Measurements from ENCODE around the gene ZNF410. TPM values are rescaled to one million over a fixed set of nuclear protein-coding genes. Genes with fewer than 3 reads are reported as not detected.
"Not testable (repeated sequence)": the region's sequence is repeated elsewhere in the genome, so short reads cannot be mapped to it uniquely, and the experiment has no call there.

The ZNF410 gene, protein sequence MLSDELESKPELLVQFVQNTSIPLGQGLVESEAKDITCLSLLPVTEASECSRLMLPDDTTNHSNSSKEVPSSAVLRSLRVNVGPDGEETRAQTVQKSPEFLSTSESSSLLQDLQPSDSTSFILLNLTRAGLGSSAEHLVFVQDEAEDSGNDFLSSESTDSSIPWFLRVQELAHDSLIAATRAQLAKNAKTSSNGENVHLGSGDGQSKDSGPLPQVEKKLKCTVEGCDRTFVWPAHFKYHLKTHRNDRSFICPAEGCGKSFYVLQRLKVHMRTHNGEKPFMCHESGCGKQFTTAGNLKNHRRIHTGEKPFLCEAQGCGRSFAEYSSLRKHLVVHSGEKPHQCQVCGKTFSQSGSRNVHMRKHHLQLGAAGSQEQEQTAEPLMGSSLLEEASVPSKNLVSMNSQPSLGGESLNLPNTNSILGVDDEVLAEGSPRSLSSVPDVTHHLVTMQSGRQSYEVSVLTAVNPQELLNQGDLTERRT
- total RNA-seq, result 10 to 100 TPM; 47.7 to 56.5 TPM

DNA sequence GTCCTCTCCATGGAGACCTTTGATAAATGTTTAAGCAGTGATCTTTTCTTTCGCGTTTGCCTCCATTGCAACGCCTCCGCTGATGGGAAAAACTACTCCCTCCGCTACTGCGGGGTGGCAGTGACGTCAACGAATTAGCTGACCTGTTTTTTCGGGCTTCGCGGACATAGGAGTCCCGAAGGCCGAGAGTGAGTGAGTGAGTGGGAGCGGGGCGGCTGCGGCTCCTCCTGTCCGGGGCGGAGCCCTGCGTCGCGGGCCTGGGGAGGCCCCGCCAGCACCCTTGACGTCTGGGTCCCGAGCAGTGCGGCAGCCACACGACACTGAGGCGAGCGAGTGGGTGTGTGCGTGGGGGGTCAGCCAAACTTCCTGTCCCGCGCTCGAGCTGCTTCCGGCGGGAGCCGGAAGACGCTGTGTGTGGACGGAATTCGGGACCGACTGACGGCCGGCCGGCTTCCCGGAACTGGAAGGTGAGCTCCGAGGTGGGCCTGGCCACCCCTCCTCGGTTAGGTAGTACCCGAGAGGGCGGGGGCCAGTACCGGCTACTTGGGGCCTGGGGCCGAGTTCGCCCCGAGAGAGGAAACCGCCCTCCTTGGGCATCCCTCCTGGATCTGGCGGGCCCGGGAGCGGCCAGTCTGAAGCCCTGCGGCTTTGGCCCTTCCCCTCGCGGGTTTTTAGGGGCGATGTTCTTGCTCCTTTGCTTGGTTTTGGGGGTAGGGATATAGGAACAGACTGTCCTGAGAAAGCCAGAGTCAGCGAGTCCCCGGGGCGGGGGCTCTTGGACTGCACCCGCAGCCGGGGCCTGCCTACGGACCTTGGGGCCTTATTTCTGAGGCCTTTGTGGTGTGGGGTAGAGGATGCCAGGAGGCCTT lies at the start of gene ZNF410:
Gene ZNF410, plus strand, starts transcription at position 411 of the 869 bp plus-strand sequence. CDS start 5,317 bp downstream, outside the sequence.
- peak within 1 kb of the TSS; percentile 56 to 74 for H3K4me3 ChIP-seq
- no peaks in the 10 kb centered on the region for H3K27me3 ChIP-seq (replicated peaks; ENCODE audit: insufficient read depth)
- peaks cover 3% of the 10 kb centered on the region for H3K4me1 ChIP-seq (replicated peaks)
- intact Hi-C loops (cut with DNase I), result loop anchor here (5.0 kb wide), 2 partner anchors 34 to 159 kb away; partner anchors contain the start of gene PTGR2
- H3K27ac ChIP-seq, result peak within 1 kb of the TSS; percentile 89 to 92
- TF ChIP-seq, protein P1, sequence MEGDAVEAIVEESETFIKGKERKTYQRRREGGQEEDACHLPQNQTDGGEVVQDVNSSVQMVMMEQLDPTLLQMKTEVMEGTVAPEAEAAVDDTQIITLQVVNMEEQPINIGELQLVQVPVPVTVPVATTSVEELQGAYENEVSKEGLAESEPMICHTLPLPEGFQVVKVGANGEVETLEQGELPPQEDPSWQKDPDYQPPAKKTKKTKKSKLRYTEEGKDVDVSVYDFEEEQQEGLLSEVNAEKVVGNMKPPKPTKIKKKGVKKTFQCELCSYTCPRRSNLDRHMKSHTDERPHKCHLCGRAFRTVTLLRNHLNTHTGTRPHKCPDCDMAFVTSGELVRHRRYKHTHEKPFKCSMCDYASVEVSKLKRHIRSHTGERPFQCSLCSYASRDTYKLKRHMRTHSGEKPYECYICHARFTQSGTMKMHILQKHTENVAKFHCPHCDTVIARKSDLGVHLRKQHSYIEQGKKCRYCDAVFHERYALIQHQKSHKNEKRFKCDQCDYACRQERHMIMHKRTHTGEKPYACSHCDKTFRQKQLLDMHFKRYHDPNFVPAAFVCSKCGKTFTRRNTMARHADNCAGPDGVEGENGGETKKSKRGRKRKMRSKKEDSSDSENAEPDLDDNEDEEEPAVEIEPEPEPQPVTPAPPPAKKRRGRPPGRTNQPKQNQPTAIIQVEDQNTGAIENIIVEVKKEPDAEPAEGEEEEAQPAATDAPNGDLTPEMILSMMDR (IDR thresholded peaks at IDR 0.05), result no peak
- TF ChIP-seq POLR2A (IDR thresholded peaks at IDR 0.05) (peak; percentile 77), POLR2AphosphoS5 (IDR thresholded peaks at IDR 0.05) (peak; percentile 91)
- H3K9me3 ChIP-seq, result no peaks in the 10 kb centered on the region
- under 1% methylated on average over 60 of the region's 65 CpGs for WGBS
- peak; percentile 92 for DNase-seq (ENCODE audit: low spot score)
- H3K36me3 ChIP-seq, result no peaks in the 10 kb centered on the region

DNA sequence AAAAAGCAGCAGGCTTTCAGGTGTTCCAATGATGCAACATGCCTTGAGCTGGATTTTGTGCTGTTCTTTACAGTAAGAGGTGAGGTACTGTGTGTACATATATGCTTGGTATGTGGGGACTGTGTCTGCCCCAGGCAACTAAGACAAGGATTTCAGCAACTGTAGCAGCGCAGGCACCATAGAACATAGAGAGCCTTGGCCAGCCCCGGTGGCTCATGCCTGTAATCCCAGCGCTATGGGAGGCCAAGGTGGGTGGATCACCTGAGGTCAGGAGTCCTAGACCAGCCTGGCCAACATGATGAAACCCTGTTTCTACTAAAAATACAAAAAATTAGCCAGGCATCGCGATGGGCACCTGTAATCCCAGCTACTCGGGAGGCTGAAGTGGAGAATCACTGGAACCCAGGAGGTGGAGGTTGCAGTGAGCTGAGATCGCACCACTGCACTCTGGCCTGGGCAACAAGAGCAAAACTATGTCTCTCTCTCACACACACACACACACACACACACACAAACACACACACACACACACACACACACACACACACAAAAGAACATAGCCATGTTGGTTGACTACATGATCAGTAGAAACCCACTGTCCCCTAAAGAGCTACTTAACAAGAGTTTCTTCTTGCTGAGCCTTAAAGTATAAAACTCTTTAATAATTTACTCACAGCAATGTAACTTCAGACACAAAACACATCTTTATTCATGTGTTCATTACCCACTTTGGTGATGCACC lies 48.2 kb upstream of the ZNF410 start:
- intact Hi-C loops (cut with DNase I); H3K4me3 ChIP-seq; DNase-seq (ENCODE audit: low spot score); H3K9me3 ChIP-seq; H3K36me3 ChIP-seq; H3K4me1 ChIP-seq (replicated peaks); H3K27me3 ChIP-seq (replicated peaks; ENCODE audit: insufficient read depth); H3K27ac ChIP-seq: not testable (repeated sequence)
- 90% methylated on average over 7 of the region's 7 CpGs for WGBS

DNA sequence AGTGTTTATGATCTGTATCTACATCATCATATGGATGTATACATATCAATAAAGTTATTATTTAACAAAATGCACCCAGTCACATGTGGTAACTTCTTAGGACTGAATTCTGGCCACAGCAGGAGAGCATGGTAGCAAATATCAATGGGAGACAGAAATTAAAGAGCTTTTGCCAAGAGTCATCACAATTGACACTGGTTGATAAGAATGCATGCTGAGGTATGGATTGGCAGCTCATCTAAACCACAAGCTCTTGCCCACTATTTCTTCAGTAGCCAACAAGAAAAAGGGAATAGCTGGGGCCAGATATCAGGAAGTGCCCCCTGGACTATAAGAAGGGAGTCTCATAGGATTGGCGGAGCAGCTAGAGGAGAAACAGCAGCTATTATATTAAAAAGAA lies 44.5 kb upstream of the ZNF410 start:
- Histone ChIP-seq H3K4me1 (replicated peaks) (no peaks in the 10 kb centered on the region), H3K4me3 (no peak overlapping the region), H3K9me3 (no peaks in the 10 kb centered on the region), H3K27ac (no peak overlapping the region), H3K27me3 (replicated peaks; ENCODE audit: insufficient read depth) (no peaks in the 10 kb centered on the region), H3K36me3 (no peaks in the 10 kb centered on the region)
- no peak for TF ChIP-seq POLR2AphosphoS5 (IDR thresholded peaks at IDR 0.05)
- TF ChIP-seq, protein P1 (IDR thresholded peaks at IDR 0.05), result no peak
- no peak for TF ChIP-seq POLR2A (IDR thresholded peaks at IDR 0.05)
- WGBS, result 95% methylated on average over 1 of the region's 1 CpG
- intact Hi-C loops (cut with DNase I), result no loop called here
- no peak for DNase-seq (ENCODE audit: low spot score)

DNA sequence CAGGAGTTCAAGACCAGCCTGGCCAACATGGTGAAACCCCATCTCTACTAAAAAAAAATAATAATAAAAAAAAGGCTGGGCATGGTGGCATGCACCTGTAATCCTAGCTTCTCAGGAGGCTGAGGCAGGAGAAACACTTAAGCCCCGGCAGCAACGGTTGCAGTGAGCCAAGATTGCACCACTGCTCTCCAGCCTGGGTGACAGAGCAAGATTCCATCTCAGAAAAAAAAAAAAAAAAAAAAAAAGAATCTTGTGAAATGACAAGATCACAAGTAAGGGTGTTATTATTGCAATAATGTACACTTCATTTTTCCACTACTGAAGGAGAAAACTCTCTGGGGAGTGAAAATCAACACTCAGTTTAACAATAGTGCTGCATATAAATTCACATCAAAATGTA lies 43.8 kb upstream of the ZNF410 start:
- intact Hi-C loops (cut with DNase I), result no loop called here
- no peak for DNase-seq (ENCODE audit: low spot score)
- no peaks in the 10 kb centered on the region for H3K9me3 ChIP-seq
- H3K4me1 ChIP-seq (replicated peaks), result no peaks in the 10 kb centered on the region
- no peak for TF ChIP-seq POLR2A (IDR thresholded peaks at IDR 0.05)
- no peak for TF ChIP-seq POLR2AphosphoS5 (IDR thresholded peaks at IDR 0.05)
- TF ChIP-seq, protein P1 (IDR thresholded peaks at IDR 0.05), result no peak
- no peak overlapping the region for H3K4me3 ChIP-seq
- WGBS, result 71% methylated on average over 2 of the region's 2 CpGs
- H3K36me3 ChIP-seq, result no peaks in the 10 kb centered on the region
- H3K27ac ChIP-seq, result no peak overlapping the region
- H3K27me3 ChIP-seq (replicated peaks; ENCODE audit: insufficient read depth), result no peaks in the 10 kb centered on the region

DNA sequence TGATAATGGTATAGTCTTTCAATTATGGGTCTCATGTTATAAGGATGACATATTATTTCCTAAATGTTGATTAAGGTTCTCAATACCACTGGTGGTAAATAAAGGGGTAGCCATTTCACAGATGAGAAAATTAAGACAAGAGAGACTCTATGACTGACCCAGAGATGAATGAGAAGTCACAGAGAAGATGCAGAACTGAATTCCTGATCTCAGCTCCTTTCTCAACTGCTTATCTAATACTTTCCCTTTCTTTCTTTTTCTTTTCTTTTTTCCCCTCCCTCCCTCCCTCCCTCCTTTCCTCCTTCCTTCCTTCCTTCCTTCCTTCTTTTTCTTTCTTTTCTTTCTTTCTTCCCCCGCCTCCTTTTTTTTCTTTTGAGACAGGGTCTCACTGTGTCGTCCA lies 43.4 kb upstream of the ZNF410 start:
- DNase-seq (ENCODE audit: low spot score), result no peak
- no peaks in the 10 kb centered on the region for H3K4me1 ChIP-seq (replicated peaks)
- TF ChIP-seq POLR2A (IDR thresholded peaks at IDR 0.05), result no peak
- no peak for TF ChIP-seq POLR2AphosphoS5 (IDR thresholded peaks at IDR 0.05)
- TF ChIP-seq, protein P1 (IDR thresholded peaks at IDR 0.05), result no peak
- intact Hi-C loops (cut with DNase I), result no loop called here
- H3K27me3 ChIP-seq (replicated peaks; ENCODE audit: insufficient read depth), result no peaks in the 10 kb centered on the region
- H3K9me3 ChIP-seq, result no peaks in the 10 kb centered on the region
- no peak overlapping the region for H3K27ac ChIP-seq
- H3K4me3 ChIP-seq, result no peak overlapping the region
- 93% methylated on average over 2 of the region's 2 CpGs for WGBS
- H3K36me3 ChIP-seq, result no peaks in the 10 kb centered on the region
